DMS153 (cell line): ENCODE measurements around the gene ADAM21.
"Not testable (repeated sequence)": the region's sequence is repeated elsewhere in the genome, so short reads cannot be mapped to it uniquely, and the experiment has no call there.

Experiments
- DNase-seq: peaks from one replicate; lab custom pipeline; 2025; lab: John Stamatoyannopoulos, UW

Gene ADAM21

GRCh38 chr14:70477356-70478105 lies 25.6 kb downstream of the ADAM21 start:
- DNase-seq: not testable (repeated sequence)

DNA sequence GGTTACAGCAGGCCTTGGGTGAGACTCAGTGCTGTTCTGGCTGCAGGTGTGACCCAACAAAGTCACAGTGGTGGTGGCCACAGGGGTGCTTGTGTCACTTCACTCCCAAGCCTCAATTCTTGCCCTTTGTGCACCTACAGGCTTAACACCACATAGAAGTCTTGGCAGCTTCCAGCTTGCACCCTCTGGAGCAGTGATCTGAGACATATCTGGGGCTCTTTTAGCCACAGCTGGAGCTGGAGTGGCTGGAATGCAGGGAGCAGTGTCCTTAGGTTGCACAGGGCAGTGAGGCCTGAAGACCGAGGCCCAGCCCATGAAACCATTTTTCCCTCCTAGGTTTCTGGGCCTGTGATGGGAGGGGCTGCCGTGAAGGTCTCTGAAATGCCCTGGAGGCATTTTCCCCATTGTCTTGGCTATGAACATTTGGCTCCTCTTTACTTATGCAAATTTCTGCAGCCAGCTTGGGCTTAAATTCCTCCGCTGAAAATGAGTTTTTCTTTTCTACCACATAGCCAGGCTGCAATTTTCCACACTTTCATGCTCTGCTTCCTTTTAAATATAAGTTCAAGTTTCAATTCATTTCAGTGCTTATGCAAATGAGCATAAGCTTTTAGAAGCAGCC lies 37.7 kb downstream of the ADAM21 start:
- DNase-seq: no peak

GRCh38 chr14:70498191-70498590 lies 46.2 kb downstream of the ADAM21 start:
- no peak for DNase-seq
